HG03469 (cell line): ENCODE measurements around the gene ZNF490.

Source experiments
- ATAC-seq: cut with Tn5 transposase; IDR thresholded peaks from one replicate; pipeline ENCODE4 v1.9.1; 2021; ENCODE audit warnings: mild to moderate bottlenecking, moderate library complexity, moderate number of reproducible peaks; ENCODE audit not compliant: unreplicated experiment

ZNF490 gene

DNA sequence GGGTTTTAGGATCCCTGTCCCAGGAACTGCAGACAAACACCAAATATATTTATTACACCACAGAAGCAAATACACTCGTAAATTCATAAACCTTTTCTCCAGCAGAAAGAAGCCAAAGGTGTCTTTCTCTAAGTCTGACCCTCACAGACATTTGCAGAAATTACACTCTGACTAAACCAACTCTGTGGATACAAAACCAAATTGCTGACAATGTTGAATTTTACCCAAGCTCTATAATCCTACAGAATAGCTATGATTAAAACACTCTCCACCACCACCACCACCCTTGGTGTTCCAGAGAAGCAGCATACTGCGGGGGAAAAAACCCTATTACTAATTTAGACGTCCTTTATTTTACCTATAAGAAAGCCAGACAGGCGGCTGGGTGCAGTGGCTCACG lies 64.5 kb downstream of the ZNF490 start:
- no peak for ATAC-seq

DNA sequence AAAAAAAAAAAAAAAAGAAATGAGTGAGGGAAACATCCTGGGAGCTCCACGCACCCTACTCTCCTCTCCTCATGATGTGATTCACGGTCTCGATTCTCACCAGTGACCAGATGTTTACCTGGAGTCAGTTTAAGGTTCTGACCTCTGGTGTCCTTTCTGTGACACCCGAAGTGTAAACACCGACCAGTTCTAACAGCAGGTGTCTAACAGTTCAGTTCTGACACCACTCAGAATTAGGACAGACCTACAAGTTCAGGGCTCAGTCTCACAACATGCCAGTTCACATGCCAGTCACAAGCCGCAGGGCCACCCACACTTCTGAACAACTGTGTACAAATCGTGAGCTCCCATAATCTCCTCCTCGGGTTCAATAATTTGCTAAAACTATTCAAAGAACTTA lies 65.3 kb downstream of the ZNF490 start:
- ATAC-seq: no peak

DNA sequence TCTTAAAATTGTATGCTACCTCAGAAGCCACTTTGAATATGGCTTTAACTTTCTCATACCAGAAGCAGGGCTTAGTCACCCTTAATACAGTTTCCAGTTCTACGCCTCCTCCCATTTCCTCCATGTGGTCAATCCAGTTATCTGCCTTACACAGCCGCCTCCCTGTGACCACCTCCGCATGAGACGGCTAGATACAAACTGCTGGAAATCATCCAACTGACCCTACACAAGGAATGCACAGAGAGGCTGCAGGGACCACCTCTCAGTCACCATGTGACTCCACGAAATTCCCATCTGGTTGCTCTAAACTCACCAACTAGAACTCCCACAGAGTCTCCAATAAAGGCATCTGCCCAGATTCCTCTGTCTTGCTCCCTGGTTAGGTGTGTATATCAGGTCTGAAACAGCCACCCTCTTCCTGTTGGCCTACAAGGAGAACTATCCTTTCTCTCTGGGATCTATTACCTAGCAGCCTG lies 66.2 kb downstream of the ZNF490 start:
- ATAC-seq: no peak

DNA sequence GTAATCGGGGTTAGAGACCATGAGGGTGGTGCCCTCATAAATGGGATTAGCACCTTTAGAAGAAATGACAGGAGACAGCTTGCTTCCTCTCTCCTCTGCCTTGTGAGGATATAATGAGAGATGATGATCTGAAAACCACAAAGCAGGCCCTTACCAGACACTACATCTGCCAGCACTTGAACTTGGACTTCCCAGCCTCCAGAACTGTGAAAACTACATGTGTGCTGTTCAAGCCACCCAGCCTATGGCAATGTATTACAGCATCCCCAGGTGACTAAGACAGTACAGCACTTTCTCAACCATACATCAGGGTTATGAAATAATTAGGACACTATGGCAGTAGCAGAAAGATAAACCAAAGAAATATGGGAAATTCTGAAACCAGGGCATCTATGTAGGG lies 66.8 kb downstream of the ZNF490 start:
- no peak for ATAC-seq
